Muscle layer of colon (tissue), 2 donors: ENCODE results near the gene RENBP.

Source experiments
- H3K27ac ChIP-seq: one replicate; pipeline ENCODE4 v1.7.0; 2013; ENCODE audit warnings: low read depth, mild to moderate bottlenecking, low read length, moderate library complexity
- H3K27me3 ChIP-seq, 2 donors: one replicate each; pipeline ENCODE4 v1.7.0; 2013; ENCODE audit warnings: low read length in 2 of 2, mild to moderate bottlenecking in 2 of 2; ENCODE audit not compliant: insufficient read depth in 2 of 2, control insufficient read depth in 1 of 2
- H3K36me3 ChIP-seq: one replicate; pipeline ENCODE4 v1.7.0; 2013; ENCODE audit warnings: mild to moderate bottlenecking, low read length; ENCODE audit not compliant: insufficient read depth
- H3K4me1 ChIP-seq: one replicate; pipeline ENCODE4 v1.7.0; 2013; ENCODE audit warnings: mild to moderate bottlenecking, low read length; ENCODE audit not compliant: insufficient read depth
- H3K4me3 ChIP-seq, 2 donors: one replicate each; pipeline ENCODE4 v1.7.0; 2013; ENCODE audit warnings: low read length in 2 of 2, low read depth in 1 of 2, mild to moderate bottlenecking in 1 of 2, moderate library complexity in 1 of 2
- H3K9ac ChIP-seq: one replicate; pipeline ENCODE4 v1.7.0; 2013; ENCODE audit warnings: low read length
- H3K9me3 ChIP-seq: one replicate; pipeline ENCODE4 v1.7.0; 2013; ENCODE audit warnings: mild to moderate bottlenecking, low read length
- donor health status: abdominal sarcoma.
- donor health status: Adenocarcinoma of cecum.

Gene RENBP

GRCh38 chrX:153922932-153923857 lies 21.2 kb downstream of the RENBP start:
- Histone ChIP-seq H3K27me3 (peaks cover 3 to 58% of the 10 kb centered on the region in 2 donors), H3K4me3 (no peak overlapping the region), H3K4me1 (peaks cover 21% of the 10 kb centered on the region), H3K9me3 (no peaks in the 10 kb centered on the region), H3K27ac (no peak overlapping the region), H3K36me3 (no peaks in the 10 kb centered on the region), H3K9ac (no peak overlapping the region)

GRCh38 chrX:153921511-153922446 lies 22.7 kb downstream of the RENBP start:
- H3K4me1 ChIP-seq, result peaks cover 18% of the 10 kb centered on the region
- H3K27ac ChIP-seq, result peak overlapping the region; percentile 35

GRCh38 chrX:153921070-153921469 lies 23.4 kb downstream of the RENBP start:
- Histone ChIP-seq H3K9me3 (no peaks in the 10 kb centered on the region), H3K4me1 (peaks cover 13% of the 10 kb centered on the region), H3K4me3 (no peak overlapping the region), H3K27ac (peak overlapping the region; percentile 35), H3K27me3 (peaks cover 3 to 50% of the 10 kb centered on the region in 2 donors), H3K9ac (no peak overlapping the region), H3K36me3 (no peaks in the 10 kb centered on the region)

More at GRCh38 chrX:153921511-153922446, 22.7 kb downstream of the RENBP start:
- Histone ChIP-seq H3K9ac (no peak overlapping the region), H3K4me3 (no peak overlapping the region), H3K9me3 (no peaks in the 10 kb centered on the region), H3K27me3 (peaks cover 3 to 55% of the 10 kb centered on the region in 2 donors), H3K36me3 (no peaks in the 10 kb centered on the region)

DNA sequence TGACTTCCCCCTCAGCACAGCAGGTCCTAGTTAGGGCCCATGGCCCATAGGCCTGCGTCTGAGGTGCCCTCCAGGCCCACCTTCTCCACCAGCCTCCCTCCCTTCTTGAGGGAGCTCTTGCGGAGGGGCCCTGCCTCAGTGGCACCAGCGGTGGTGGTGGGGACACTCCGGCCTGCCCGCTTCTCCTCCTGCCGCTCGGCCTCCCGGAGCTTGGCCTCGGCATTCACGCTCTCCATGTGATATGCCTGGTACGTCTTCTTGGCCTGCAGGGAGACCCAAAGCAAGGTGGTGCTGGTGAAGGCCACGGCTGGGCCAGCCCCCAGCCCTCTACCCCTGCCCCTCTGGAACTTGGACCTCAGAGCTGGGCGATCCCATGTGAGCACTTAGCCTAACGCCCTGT lies 23.9 kb downstream of the RENBP start:
- H3K27ac ChIP-seq, result no peak overlapping the region
- no peak overlapping the region for H3K9ac ChIP-seq
- H3K36me3 ChIP-seq, result no peaks in the 10 kb centered on the region
- H3K9me3 ChIP-seq, result no peaks in the 10 kb centered on the region
- H3K4me3 ChIP-seq, result no peak overlapping the region
- peaks cover 3 to 45% of the 10 kb centered on the region in 2 donors for H3K27me3 ChIP-seq
- H3K4me1 ChIP-seq, result peaks cover 13% of the 10 kb centered on the region

DNA sequence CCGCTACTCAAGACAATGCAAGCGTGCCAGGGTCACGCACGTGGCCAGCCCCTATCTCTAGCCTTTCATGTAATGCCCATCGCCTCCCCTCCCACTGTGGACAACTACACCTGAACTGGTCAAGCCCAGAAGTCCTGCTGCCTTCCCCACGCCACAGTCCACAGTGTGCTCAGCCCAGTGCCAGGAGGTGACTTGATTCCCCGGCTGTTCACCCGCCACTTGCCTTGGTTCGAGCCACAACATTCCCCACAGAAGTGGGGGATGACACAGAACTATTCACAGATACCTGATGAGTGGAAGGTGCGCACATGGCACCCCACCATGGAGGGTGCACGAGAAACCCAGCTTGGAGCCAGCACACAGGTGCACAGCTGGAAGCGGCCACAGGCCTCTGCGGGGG lies 25.2 kb downstream of the RENBP start:
- no peak overlapping the region for H3K27ac ChIP-seq
- no peak overlapping the region for H3K4me3 ChIP-seq
- no peaks in the 10 kb centered on the region for H3K36me3 ChIP-seq
- H3K9ac ChIP-seq, result no peak overlapping the region
- no peaks in the 10 kb centered on the region for H3K9me3 ChIP-seq
- H3K4me1 ChIP-seq, result peaks cover 13% of the 10 kb centered on the region
- peaks cover 0 to 34% of the 10 kb centered on the region in 2 donors for H3K27me3 ChIP-seq

- no peaks in the 10 kb centered on the region for H3K36me3 ChIP-seq
- H3K9me3 ChIP-seq, result no peaks in the 10 kb centered on the region
- H3K27me3 ChIP-seq, result peaks cover 0 to 38% of the 10 kb centered on the region in 2 donors
- peaks cover 10% of the 10 kb centered on the region for H3K4me1 ChIP-seq
- no peak overlapping the region for H3K27ac ChIP-seq
- no peak overlapping the region for H3K4me3 ChIP-seq
- no peak overlapping the region for H3K9ac ChIP-seq
Measured at GRCh38 chrX:153917869-153918268, 26.6 kb downstream of the RENBP start.

DNA sequence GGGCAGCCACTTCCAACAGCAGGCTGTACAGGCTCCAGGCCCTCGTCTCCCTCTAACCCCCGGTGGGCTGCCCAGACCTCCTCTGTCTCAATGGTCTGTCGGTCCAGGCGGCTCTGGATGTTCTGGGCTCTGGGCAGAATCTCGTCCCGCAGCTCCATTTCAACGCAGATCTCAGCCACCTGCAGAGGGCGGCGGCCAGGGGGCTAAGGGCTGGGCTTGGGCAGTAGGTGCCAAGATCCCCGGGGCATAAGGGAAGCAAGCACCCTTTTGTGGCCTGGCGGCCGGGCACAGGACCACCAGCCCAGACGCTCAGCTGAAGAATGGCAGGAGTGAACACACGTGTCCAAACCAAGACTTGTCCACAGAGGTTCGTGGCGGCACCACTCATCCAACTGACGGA lies 30.7 kb downstream of the RENBP start:
- Histone ChIP-seq H3K36me3 (no peaks in the 10 kb centered on the region), H3K4me3 (no peak overlapping the region), H3K27me3 (peaks cover 0 to 27% of the 10 kb centered on the region in 2 donors), H3K9ac (no peak overlapping the region), H3K4me1 (no peaks in the 10 kb centered on the region), H3K9me3 (no peaks in the 10 kb centered on the region), H3K27ac (no peak overlapping the region)

DNA sequence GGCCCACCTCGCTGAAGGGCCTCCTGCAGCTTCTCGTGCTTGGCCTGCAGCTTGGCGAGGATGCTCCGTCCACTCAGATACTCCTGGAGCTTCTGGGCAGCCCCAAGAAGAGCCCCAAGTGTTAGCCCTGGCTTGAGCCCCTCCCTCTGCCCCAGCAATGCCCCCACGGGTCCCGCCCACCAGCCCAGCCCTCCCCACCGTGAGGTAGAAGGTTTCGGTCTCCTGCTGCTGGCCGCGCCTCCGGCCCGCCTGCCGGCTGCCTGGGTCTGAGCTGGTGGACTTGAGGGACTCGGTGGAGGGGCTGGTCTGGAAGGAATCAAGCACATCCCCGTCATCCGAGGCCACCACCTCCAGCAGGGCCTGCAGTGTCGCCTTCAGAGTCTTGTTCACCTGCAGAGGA lies 31.2 kb downstream of the RENBP start:
- no peak overlapping the region for H3K9ac ChIP-seq
- no peaks in the 10 kb centered on the region for H3K9me3 ChIP-seq
- no peak overlapping the region for H3K4me3 ChIP-seq
- H3K27me3 ChIP-seq, result peaks cover 0 to 24% of the 10 kb centered on the region in 2 donors
- no peaks in the 10 kb centered on the region for H3K4me1 ChIP-seq
- H3K27ac ChIP-seq, result no peak overlapping the region
- H3K36me3 ChIP-seq, result no peaks in the 10 kb centered on the region

- Histone ChIP-seq H3K27me3 (peaks cover 0 to 26% of the 10 kb centered on the region in 2 donors), H3K36me3 (no peaks in the 10 kb centered on the region), H3K9me3 (no peaks in the 10 kb centered on the region), H3K9ac (no peak overlapping the region), H3K27ac (no peak overlapping the region), H3K4me1 (no peaks in the 10 kb centered on the region), H3K4me3 (no peak overlapping the region)
Measured at GRCh38 chrX:153911798-153912197, 32.6 kb downstream of the RENBP start.

GRCh38 chrX:153910446-153910845 lies 34.0 kb downstream of the RENBP start:
- Histone ChIP-seq H3K36me3 (no peaks in the 10 kb centered on the region), H3K9ac (no peak overlapping the region), H3K27me3 (peaks cover 0 to 39% of the 10 kb centered on the region in 2 donors), H3K4me3 (no peak overlapping the region), H3K27ac (no peak overlapping the region), H3K9me3 (no peaks in the 10 kb centered on the region), H3K4me1 (no peaks in the 10 kb centered on the region)

DNA sequence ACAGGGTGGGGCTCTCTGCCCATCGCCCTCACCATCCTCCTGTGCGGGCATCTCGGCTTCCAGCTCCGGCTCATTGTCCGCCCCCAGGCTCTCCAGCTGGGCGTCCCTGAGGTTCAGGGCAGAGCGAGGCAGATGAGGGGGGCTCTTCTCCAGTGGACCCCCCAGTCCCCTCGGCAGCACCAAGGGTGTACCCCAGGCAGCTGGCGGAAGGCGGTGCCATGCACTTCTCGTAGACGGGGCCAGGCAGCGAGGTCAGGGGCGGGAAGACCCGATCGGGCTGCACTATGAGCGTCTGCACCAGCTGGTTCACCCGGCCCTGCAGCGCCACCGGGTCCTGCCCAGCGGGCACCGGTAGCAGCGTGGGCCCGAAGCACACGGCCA lies 34.5 kb downstream of the RENBP start:
- H3K36me3 ChIP-seq, result no peaks in the 10 kb centered on the region
- no peaks in the 10 kb centered on the region for H3K9me3 ChIP-seq
- no peaks in the 10 kb centered on the region for H3K4me1 ChIP-seq
- H3K9ac ChIP-seq, result no peak overlapping the region
- H3K27me3 ChIP-seq, result peaks cover 0 to 39% of the 10 kb centered on the region in 2 donors
- H3K27ac ChIP-seq, result no peak overlapping the region
- no peak overlapping the region for H3K4me3 ChIP-seq
